Endothelial cell of umbilical vein (primary cell): ENCODE data around the gene TCP11. TPM values are rescaled to one million over a fixed set of nuclear protein-coding genes. Genes with fewer than 3 reads are reported as not detected.

Source experiments
- BruUV-seq: library from RNA; stranded (reverse); fragments of 400-500 nt; replicated peaks from 2 replicates; lab custom pipeline; 2021; lab: Mats Ljungman, UMichigan
- CTCF ChIA-PET: fragments of 300-600, 350-600 bp; sonication (Branson Sonifier 250); formaldehyde crosslinking; loops from one replicate; lab custom pipeline; 2021; ENCODE audit warnings: antibody characterized with exemption, inconsistent platforms; lab: Charles Lee
- POLR2A ChIA-PET: fragments of 300-600, 350-600 bp; sonication (Branson Sonifier 250); formaldehyde crosslinking; loops from one replicate; lab custom pipeline; 2021; ENCODE audit warnings: antibody characterized with exemption, inconsistent platforms; lab: Charles Lee
- DNase-seq: peaks from one replicate; pipeline ENCODE4 v3.0.0-alpha.2; 2011; ENCODE audit warnings: low read depth, low spot score
- FAIRE-seq: peaks from 2 replicates; lab custom pipeline; 2011; peaks lifted over from hg19 to GRCh38; lab: Jason Lieb, UNC
- H2AFZ ChIP-seq: 2 replicates; pipeline ENCODE4 v1.6.0; 2012; ENCODE audit warnings: low read depth, low read length, control low read depth, inconsistent platforms
- H3K27ac ChIP-seq: 2 replicates; pipeline ENCODE4 v1.5.1; 2011; ENCODE audit warnings: low read depth, mild to moderate bottlenecking, control low read depth, low read length, moderate library complexity; ENCODE audit not compliant: insufficient read depth
- H3K27me3 ChIP-seq, 2 experiments: 2 replicates each; pipeline versions ENCODE4 v1.6.0 to v1.6.1; 2011; ENCODE audit warnings: low read length in 2 of 2, mixed read lengths in 1 of 2; ENCODE audit not compliant: control insufficient read depth in 2 of 2, insufficient read depth in 2 of 2
- H3K36me3 ChIP-seq, 2 experiments: 2 replicates in 1 of 2; 3 replicates in 1 of 2; pipeline ENCODE4 v1.5.1; 2011; ENCODE audit warnings: low read length in 2 of 2, mild to moderate bottlenecking in 1 of 2, moderate library complexity in 1 of 2; ENCODE audit not compliant: control insufficient read depth in 2 of 2, insufficient read depth in 2 of 2; ENCODE audit errors: extremely low read depth in 1 of 2
- H3K4me1 ChIP-seq: 3 replicates; pipeline ENCODE4 v1.5.1; 2011; ENCODE audit warnings: mild to moderate bottlenecking, low read length; ENCODE audit not compliant: control insufficient read depth, insufficient read depth; ENCODE audit errors: extremely low read depth
- H3K4me2 ChIP-seq: 2 replicates; pipeline ENCODE4 v1.6.1; 2011; ENCODE audit warnings: low read length, control low read depth, mixed read lengths; ENCODE audit not compliant: insufficient read depth
- H3K4me3 ChIP-seq, 3 experiments: fragments of 200-600 bp in 1 of 3; sonication (generic), shearing (Covaris generic) in 1 of 3; replicated peaks in 1 of 3; 2 replicates each; pipeline ENCODE4 v1.5.1; 2011 to 2016; ENCODE audit warnings: control low read depth in 3 of 3, low read length in 3 of 3, mild to moderate bottlenecking in 2 of 3, inconsistent platforms in 1 of 3, low read depth in 1 of 3, moderate library complexity in 1 of 3; ENCODE audit not compliant: insufficient read depth in 1 of 3
- H3K79me2 ChIP-seq: 2 replicates; pipeline ENCODE4 v1.6.0; 2012; ENCODE audit warnings: low read length, inconsistent platforms; ENCODE audit not compliant: control insufficient read depth, insufficient read depth
- H3K9ac ChIP-seq: replicated peaks from 2 replicates; pipeline ENCODE3; 2011; ENCODE audit warnings: low read length, control low read depth; ENCODE audit not compliant: insufficient read depth; ENCODE audit errors: extremely low read depth
- H3K9me1 ChIP-seq: replicated peaks from 3 replicates; pipeline ENCODE4 v1.6.0; 2011; ENCODE audit warnings: mild to moderate bottlenecking, low read length; ENCODE audit not compliant: control insufficient read depth, insufficient read depth; ENCODE audit errors: extremely low read depth
- H3K9me3 ChIP-seq: replicated peaks from 2 replicates; pipeline ENCODE4 v1.5.1; 2012; ENCODE audit warnings: low read length, inconsistent platforms; ENCODE audit not compliant: control insufficient read depth, insufficient read depth
- H4K20me1 ChIP-seq: replicated peaks from 2 replicates; pipeline ENCODE3; 2011; ENCODE audit warnings: mild to moderate bottlenecking, low read length; ENCODE audit not compliant: control insufficient read depth, insufficient read depth; ENCODE audit errors: extremely low read depth
- CTCF ChIP-seq, 2 donors: IDR thresholded peaks; 1 replicate in 1 of 2; 2 replicates in 1 of 2; pipeline ENCODE4 v1.5.1; 2011; ENCODE audit warnings: low read length in 2 of 2, mild to moderate bottlenecking in 2 of 2, moderate library complexity in 2 of 2, control low read depth in 1 of 2, inconsistent platforms in 1 of 2, low read depth in 1 of 2; ENCODE audit not compliant: insufficient read depth in 1 of 2; ENCODE audit errors: extremely low read depth in 1 of 2
- EZH2 ChIP-seq: IDR thresholded peaks from 2 replicates; pipeline ENCODE4 v1.6.1; 2012; ENCODE audit warnings: borderline replicate concordance, low read depth, mild to moderate bottlenecking, moderate library complexity, low read length, inconsistent platforms; ENCODE audit not compliant: severe bottlenecking
- FOS ChIP-seq: IDR thresholded peaks from 2 replicates; pipeline ENCODE4 v1.6.1; 2011; ENCODE audit warnings: mild to moderate bottlenecking, low read length, moderate library complexity, borderline replicate concordance; ENCODE audit not compliant: insufficient read depth
- GATA2 ChIP-seq: IDR thresholded peaks from 2 replicates; pipeline ENCODE4 v1.7.0; 2011; ENCODE audit warnings: low read depth, mild to moderate bottlenecking, moderate library complexity, mixed read lengths, low read length; ENCODE audit not compliant: insufficient read length, insufficient read depth
- JUN ChIP-seq: IDR thresholded peaks from 2 replicates; pipeline ENCODE4 v1.6.1; 2011; ENCODE audit warnings: borderline replicate concordance, low read depth; ENCODE audit not compliant: insufficient read length, insufficient read depth
- MAX ChIP-seq: IDR thresholded peaks from 2 replicates; pipeline ENCODE4 v1.6.1; 2011; ENCODE audit not compliant: insufficient read depth, insufficient read length
- MYC ChIP-seq: IDR thresholded peaks from one replicate; pipeline ENCODE4 v1.6.1; 2011; ENCODE audit warnings: mild to moderate bottlenecking, low read depth, low read length
- POLR2A ChIP-seq: IDR thresholded peaks from 2 replicates; pipeline ENCODE4 v1.6.1; 2012; ENCODE audit warnings: low read depth, mild to moderate bottlenecking, control low read depth, low read length
- POLR2AphosphoS5 ChIP-seq: IDR thresholded peaks from 2 replicates; pipeline ENCODE4 v1.6.1; 2012; ENCODE audit warnings: low read depth, mild to moderate bottlenecking, control low read depth, low read length, moderate library complexity; ENCODE audit not compliant: insufficient read depth
- dilution Hi-C: fragments of 300-500 bp; cut with MboI; formaldehyde crosslinking; loops from one replicate; pipeline ENCODE4 v1.15.0; 2019; ENCODE audit warnings: low sequenced_read_pairs; ENCODE audit not compliant: extremely low pct_ligation_motif_present
- intact Hi-C: fragments of 100-400 bp; cut with micrococcal nuclease; formaldehyde crosslinking; loops from one replicate; pipeline ENCODE4 v1.10.0; 2022
- polyA plus RNA-seq, 4 experiments: library from polyadenylated mRNA; depleted of rRNA in 3 of 4; stranded (reverse) in 3 of 4; unstranded in 1 of 4; fragments of >200 nt; gene quantifications; 2 replicates each; pipeline versions ENCODE4 v1.2.1 to v1.2.3, GENCODE V29; 2011 to 2012; ENCODE audit warnings: missing spikeins in 1 of 4
- total RNA-seq: library from RNA; stranded (reverse); gene quantifications from 2 replicates; pipeline ENCODE4 v1.2.3, GENCODE V29; 2021

TCP11 gene
- total and polyA plus RNA-seq, 2 donors (not counting 3 experiments of a cell fraction or from before 2014, with no cell fraction given): 0.18 TPM; not detected in 1

GRCh38 chr6:35082046-35082732 lies 59.0 kb downstream of the TCP11 start:
- Histone ChIP-seq H3K9ac (no peak overlapping the region), H3K27me3 (no peaks in the 10 kb centered on the region), H3K4me2 (no peak overlapping the region), H3K36me3 (peaks cover 0 to 59% of the 10 kb centered on the region in 2 experiments), H3K9me3 (no peaks in the 10 kb centered on the region), H4K20me1 (no peaks in the 10 kb centered on the region), H3K9me1 (no peaks in the 10 kb centered on the region), H2AFZ (no peak overlapping the region), H3K4me1 (peaks cover 4% of the 10 kb centered on the region), H3K27ac (no peak overlapping the region), H3K4me3 (no peak overlapping the region), H3K79me2 (no peaks in the 10 kb centered on the region)
- TF ChIP-seq EZH2 (no peak), POLR2A (no peak), MAX (no peak), GATA2 (no peak), CTCF (IDR thresholded peaks at IDR 0.05; ENCODE audit: extremely low read depth in 1 of 2, insufficient read depth in 1 of 2, low read depth in 1 of 2, low read length in 2 of 2) (no peak), FOS (no peak), POLR2AphosphoS5 (no peak), JUN (no peak), MYC (no peak)
- BruUV-seq: no TSS peak
- POLR2A ChIA-PET: no interaction called here
- FAIRE-seq: no peak
- no peak for DNase-seq
- dilution Hi-C loops: no loop called here
- CTCF ChIA-PET: interaction anchor here (4.5 kb wide), 1 partner anchor 95 kb away, joined by 15 read pairs; no protein-coding TSS in a partner anchor
- intact Hi-C loops: loop anchor here (5.0 kb wide), 1 partner anchor 95 kb away; no protein-coding TSS in a partner anchor
